ENCODE data around the gene IL12RB1.
"Not testable (repeated sequence)": the region's sequence is repeated elsewhere in the genome, so short reads cannot be mapped to it uniquely, and the experiment has no call there.

The IL12RB1 gene

GRCh38 chr19:18100710-18101109 is 14.0 kb upstream of the IL12RB1 start:
- Mint-ChIP-seq H3K4me1 (peaks cover 31% of the 10 kb centered on the region), H3K4me3 (no peak overlapping the region), H3K9me3 (no peaks in the 10 kb centered on the region), H3K36me3 (no peaks in the 10 kb centered on the region), H3K27me3 (no peaks in the 10 kb centered on the region), H3K27ac (no peak overlapping the region)

- H3K27me3 Mint-ChIP-seq, result no peaks in the 10 kb centered on the region
- H3K4me3 Mint-ChIP-seq, result peak overlapping the region; percentile 86
- peaks cover 28% of the 10 kb centered on the region for H3K4me1 Mint-ChIP-seq
- H3K9me3 Mint-ChIP-seq, result no peaks in the 10 kb centered on the region
- H3K27ac Mint-ChIP-seq, result peak overlapping the region; percentile 86
- H3K36me3 Mint-ChIP-seq, result no peaks in the 10 kb centered on the region
Measured at GRCh38 chr19:18099623-18099995, 12.9 kb upstream of the IL12RB1 start.

- H3K4me3 Mint-ChIP-seq, result peak overlapping the region; percentile 86
- H3K27ac Mint-ChIP-seq, result peak overlapping the region; percentile 62
- H3K9me3 Mint-ChIP-seq, result no peaks in the 10 kb centered on the region
- H3K4me1 Mint-ChIP-seq, result peaks cover 25% of the 10 kb centered on the region
- no peaks in the 10 kb centered on the region for H3K27me3 Mint-ChIP-seq
- H3K36me3 Mint-ChIP-seq, result no peaks in the 10 kb centered on the region
Measured at GRCh38 chr19:18098891-18099622, 12.3 kb upstream of the IL12RB1 start.

DNA sequence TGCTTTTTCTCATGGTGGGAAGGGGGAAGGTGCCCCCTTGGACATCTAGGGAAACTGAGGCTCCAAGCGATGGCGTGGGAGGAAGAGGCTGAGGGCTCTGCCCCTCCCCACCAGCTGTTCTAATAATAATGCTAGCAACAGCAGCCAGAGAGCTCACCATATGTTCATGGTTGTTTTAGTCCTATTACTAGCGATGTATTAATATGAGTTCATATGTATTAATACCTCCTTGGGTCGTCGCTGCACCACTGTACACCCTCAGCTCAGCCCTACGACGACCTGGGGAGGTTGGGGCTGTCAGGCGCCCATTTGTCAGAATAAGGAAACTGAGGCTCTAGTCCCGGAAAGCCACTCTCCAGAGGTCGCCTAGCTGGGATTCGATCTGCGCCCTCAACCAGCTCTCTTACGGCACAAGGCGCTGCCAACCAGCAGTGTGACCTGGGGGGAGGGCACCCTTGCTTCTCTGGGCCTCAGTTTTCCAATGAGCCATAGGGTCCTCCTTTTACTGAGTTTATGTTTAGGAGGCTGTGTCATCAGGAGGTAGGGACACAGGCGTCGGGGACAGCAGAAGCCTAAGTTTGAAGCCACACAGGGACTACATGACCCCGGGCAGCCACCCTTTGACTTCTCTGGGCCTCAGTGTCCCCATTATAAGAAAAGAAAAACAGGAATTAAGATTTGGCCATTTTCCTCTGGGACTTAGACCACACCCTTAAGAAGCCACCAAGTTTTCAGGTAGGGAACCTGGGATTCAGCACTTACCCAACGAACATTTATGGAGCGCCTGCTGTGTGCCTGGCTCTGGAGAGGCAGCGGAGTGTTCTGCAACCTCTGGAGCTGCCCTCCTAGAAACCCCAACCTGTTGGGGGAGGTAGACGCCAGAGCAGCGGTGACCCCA is 11.5 kb upstream of the IL12RB1 start:
- Mint-ChIP-seq H3K4me1 (peaks cover 28% of the 10 kb centered on the region), H3K27ac (no peak overlapping the region), H3K4me3 (peak overlapping the region; percentile 86), H3K36me3 (no peaks in the 10 kb centered on the region), H3K27me3 (no peaks in the 10 kb centered on the region), H3K9me3 (no peaks in the 10 kb centered on the region)

- H3K9me3 Mint-ChIP-seq, result no peaks in the 10 kb centered on the region
- no peaks in the 10 kb centered on the region for H3K36me3 Mint-ChIP-seq
- H3K4me1 Mint-ChIP-seq, result peaks cover 35% of the 10 kb centered on the region
- H3K4me3 Mint-ChIP-seq, result peak within 1 kb of the TSS; percentile 86
- H3K27me3 Mint-ChIP-seq, result no peaks in the 10 kb centered on the region
- H3K27ac Mint-ChIP-seq, result peak within 1 kb of the TSS; percentile 4
Measured at GRCh38 chr19:18097217-18097992, 10.7 kb upstream of the IL12RB1 start, which contains the start of gene MAST3. TSS of gene MAST3 (plus strand) at chr19:18097778. CDS start at chr19:18097793, 15 bp downstream.

GRCh38 chr19:18096258-18096657 is 9.5 kb upstream of the IL12RB1 start:
- no peak overlapping the region for H3K4me3 Mint-ChIP-seq
- no peaks in the 10 kb centered on the region for H3K36me3 Mint-ChIP-seq
- H3K27ac Mint-ChIP-seq, result no peak overlapping the region
- H3K27me3 Mint-ChIP-seq, result no peaks in the 10 kb centered on the region
- H3K4me1 Mint-ChIP-seq, result peaks cover 39% of the 10 kb centered on the region
- H3K9me3 Mint-ChIP-seq, result no peaks in the 10 kb centered on the region

GRCh38 chr19:18093439-18094161 is 6.9 kb upstream of the IL12RB1 start:
- H3K4me1 Mint-ChIP-seq, result peaks cover 52% of the 10 kb centered on the region
- H3K27me3 Mint-ChIP-seq, result no peaks in the 10 kb centered on the region
- no peak overlapping the region for H3K4me3 Mint-ChIP-seq
- H3K27ac Mint-ChIP-seq, result peak overlapping the region; percentile 70
- H3K36me3 Mint-ChIP-seq, result no peaks in the 10 kb centered on the region
- H3K9me3 Mint-ChIP-seq, result no peaks in the 10 kb centered on the region

DNA sequence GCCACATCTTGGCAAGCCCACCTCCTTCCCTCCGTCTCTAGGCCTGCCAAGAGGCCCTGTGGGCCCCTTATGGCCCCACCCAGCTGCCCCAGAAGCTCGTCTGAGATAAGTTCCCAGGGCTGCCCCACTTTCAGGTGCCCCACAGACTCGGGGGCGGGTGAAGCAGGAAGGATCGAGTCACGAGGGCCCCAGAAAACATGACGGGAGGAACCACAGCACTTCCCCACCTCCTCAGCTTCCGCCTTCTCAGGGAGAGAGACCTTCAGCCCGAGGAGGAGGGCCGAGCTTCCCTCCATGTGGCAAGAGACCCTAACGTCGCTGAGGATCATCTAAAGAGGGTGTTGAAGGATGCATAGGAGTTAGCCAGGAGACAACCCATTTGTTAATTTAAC is 4.5 kb upstream of the IL12RB1 start:
- no peaks in the 10 kb centered on the region for H3K27me3 Mint-ChIP-seq
- peak overlapping the region; percentile 96 for H3K27ac Mint-ChIP-seq
- H3K4me3 Mint-ChIP-seq, result peak overlapping the region; percentile 66
- no peaks in the 10 kb centered on the region for H3K9me3 Mint-ChIP-seq
- no peaks in the 10 kb centered on the region for H3K36me3 Mint-ChIP-seq
- H3K4me1 Mint-ChIP-seq, result peaks cover 61% of the 10 kb centered on the region

DNA sequence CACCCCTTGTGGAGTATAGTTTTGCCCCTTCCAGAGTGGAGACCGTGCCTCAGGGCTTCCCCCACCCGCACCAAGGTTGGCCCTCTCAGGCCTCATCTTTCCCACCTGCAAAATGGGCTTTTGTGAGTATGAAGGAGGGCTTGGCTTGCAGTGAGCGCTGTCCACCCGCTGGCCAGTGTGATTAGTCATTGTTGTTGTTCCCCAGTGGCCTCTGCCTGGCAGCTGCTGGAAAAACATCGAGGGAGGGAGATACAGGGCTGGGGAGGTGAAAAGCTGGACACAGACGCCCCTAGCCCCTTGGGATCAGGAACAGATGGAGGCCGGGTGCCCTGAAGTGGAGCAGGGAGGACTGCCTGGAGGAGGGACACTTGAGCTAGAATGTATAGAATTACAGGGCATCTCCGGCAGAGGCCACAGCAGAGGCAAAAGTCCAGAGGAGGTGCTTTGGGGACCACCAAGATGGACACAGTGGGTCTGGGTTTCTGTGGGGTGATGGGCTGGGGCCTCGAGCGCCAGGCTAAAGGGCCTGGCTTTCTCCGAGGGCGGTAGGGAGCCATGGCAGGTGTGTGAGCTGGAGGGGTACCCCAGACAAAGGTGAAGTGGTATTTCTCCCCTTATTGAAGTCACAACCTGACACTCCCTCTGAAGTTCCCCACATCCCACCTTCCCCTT is 3.9 kb upstream of the IL12RB1 start:
- no peaks in the 10 kb centered on the region for H3K9me3 Mint-ChIP-seq
- H3K27me3 Mint-ChIP-seq, result no peaks in the 10 kb centered on the region
- no peaks in the 10 kb centered on the region for H3K36me3 Mint-ChIP-seq
- H3K4me3 Mint-ChIP-seq, result peak overlapping the region; percentile 66
- peak overlapping the region; percentile 96 for H3K27ac Mint-ChIP-seq
- H3K4me1 Mint-ChIP-seq, result peaks cover 62% of the 10 kb centered on the region

DNA sequence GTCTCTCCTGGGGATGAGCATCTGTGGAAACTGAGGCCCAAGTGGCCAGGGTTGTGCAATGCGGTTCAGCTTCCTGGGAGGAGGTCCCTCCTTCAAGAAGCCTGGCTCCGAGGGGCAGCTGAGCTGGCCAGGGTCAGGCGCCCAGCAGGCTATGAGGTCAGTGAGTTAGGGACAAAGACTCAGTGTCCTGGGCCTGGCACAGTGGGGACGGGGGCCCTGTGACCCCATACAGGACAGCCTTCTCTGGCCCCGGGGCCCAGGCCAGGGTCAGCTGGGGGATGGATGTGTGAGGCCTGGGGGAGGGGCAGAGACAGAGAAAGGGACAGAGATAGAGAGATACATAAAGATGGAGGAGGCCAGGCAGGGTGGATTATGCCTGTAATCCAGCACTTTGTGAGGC is 3.0 kb upstream of the IL12RB1 start:
- no peaks in the 10 kb centered on the region for H3K9me3 Mint-ChIP-seq
- H3K27ac Mint-ChIP-seq, result peak overlapping the region; percentile 95
- H3K4me1 Mint-ChIP-seq, result peaks cover 67% of the 10 kb centered on the region
- no peak overlapping the region for H3K4me3 Mint-ChIP-seq
- no peaks in the 10 kb centered on the region for H3K27me3 Mint-ChIP-seq
- no peaks in the 10 kb centered on the region for H3K36me3 Mint-ChIP-seq

- not testable (repeated sequence) for H3K27me3 Mint-ChIP-seq, H3K9me3 Mint-ChIP-seq, H3K36me3 Mint-ChIP-seq
- peak overlapping the region; percentile 95 for H3K27ac Mint-ChIP-seq
- peaks cover 73% of the 10 kb centered on the region for H3K4me1 Mint-ChIP-seq
- peak overlapping the region; percentile 54 for H3K4me3 Mint-ChIP-seq
Measured at GRCh38 chr19:18089096-18089541, 2.4 kb upstream of the IL12RB1 start.

DNA sequence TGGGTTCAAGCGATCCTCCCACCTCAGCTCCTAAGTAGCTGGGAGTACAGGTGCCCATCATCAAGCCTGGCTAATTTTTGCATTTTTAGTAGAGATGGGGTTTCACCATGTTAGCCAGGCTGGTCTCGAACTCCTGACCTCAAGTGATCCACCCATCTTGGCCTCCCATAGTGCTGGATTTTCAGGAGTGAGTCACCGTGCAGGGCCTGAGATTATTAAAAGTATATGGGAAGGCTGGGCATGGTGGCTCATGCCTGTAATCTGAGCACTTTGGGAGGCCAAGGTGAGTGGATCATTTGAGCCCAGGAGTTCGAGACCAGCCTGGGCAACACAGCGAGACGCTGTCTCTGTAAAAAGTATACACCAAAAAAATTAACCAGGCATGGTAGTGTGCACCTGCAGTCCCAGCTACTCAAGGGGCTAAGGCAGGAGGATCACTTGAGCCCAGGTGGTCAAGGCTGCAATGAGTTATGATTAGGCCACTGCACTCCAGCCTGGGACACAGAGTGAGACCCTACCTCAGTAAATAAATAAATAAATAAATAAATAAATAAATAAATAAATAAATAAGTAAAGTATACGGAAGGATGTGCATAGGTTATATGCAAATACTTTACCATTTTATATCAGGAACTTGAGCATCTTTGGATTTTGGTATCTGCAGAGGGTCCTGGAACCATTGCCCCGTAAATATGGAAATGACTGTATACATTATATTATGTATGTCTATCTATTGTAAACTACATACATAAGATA is 854 bp downstream of the IL12RB1 start:
- Mint-ChIP-seq H3K4me3 (peak overlapping the region; percentile 94), H3K27ac (no peak overlapping the region), H3K36me3 (peaks cover 8% of the 10 kb centered on the region), H3K27me3 (no peaks in the 10 kb centered on the region), H3K9me3 (no peaks in the 10 kb centered on the region), H3K4me1 (peaks cover 60% of the 10 kb centered on the region)

GRCh38 chr19:18083929-18084684 is 2.6 kb downstream of the IL12RB1 start:
- Mint-ChIP-seq H3K27me3 (no peaks in the 10 kb centered on the region), H3K36me3 (peaks cover 10% of the 10 kb centered on the region), H3K4me1 (peaks cover 42% of the 10 kb centered on the region), H3K9me3 (no peaks in the 10 kb centered on the region), H3K4me3 (no peak overlapping the region), H3K27ac (no peak overlapping the region)

Measured in activated naive CD4-positive, alpha-beta T cell treated with anti-CD3 and anti-CD28 coated beads, Interleukin-2, amount 50 U/mL, for 24 hours (primary cell).